K562 (cell line): ENCODE results near the gene LACTB. TPM values are rescaled to one million over a fixed set of nuclear protein-coding genes. Genes with fewer than 3 reads are reported as not detected.

Experiments used
- ATAC-seq: fragments of 200-7000 bp; cut with Tn5 transposase; 3 replicates; pipeline ENCODE4 v1.9.1; 2020; ENCODE audit warnings: moderate library complexity
- BruUV-seq: library from RNA; stranded (reverse); fragments of 400-500 nt; replicated peaks from 2 replicates; lab custom pipeline; 2021; lab: Mats Ljungman, UMichigan
- CTCF ChIA-PET: fragments of 300-600 bp; formaldehyde crosslinking; extraction: SDS; loops from one replicate; lab custom pipeline; 2021; ENCODE audit warnings: low intra/inter-chr PET ratio; lab: Yijun Ruan, JAX
- POLR2A ChIA-PET: fragments of 300-600, 350-650 bp; sonication (Branson Sonifier 250); formaldehyde crosslinking; extraction: SDS; loops from one replicate; lab custom pipeline; 2021; ENCODE audit warnings: antibody characterized with exemption, inconsistent platforms; lab: Yijun Ruan, JAX
- DNase-seq, 4 experiments: peaks; one replicate each; pipeline versions ENCODE4 v3.0.0 to v3.0.0-alpha.2; 2011 to 2018; ENCODE audit warnings: low spot score in 3 of 4, mixed read lengths in 3 of 4; ENCODE audit errors: extremely low read depth in 1 of 4
- FAIRE-seq: peaks from 2 replicates; lab custom pipeline; 2011; peaks lifted over from hg19 to GRCh38; lab: Jason Lieb, UNC
- H2AFZ ChIP-seq: 2 replicates; pipeline ENCODE4 v1.6.0; 2011; ENCODE audit warnings: low read depth, low read length, control low read depth, inconsistent platforms
- H3K27ac ChIP-seq: fragments of 200-600 bp; 3 replicates; pipeline ENCODE4 v1.8.0; 2011; ENCODE audit warnings: low read depth, mild to moderate bottlenecking, control low read depth, inconsistent platforms, low read length, moderate library complexity, mixed read lengths; ENCODE audit errors: extremely low read depth
- H3K27me3 ChIP-seq, 2 experiments: fragments of 300-600 bp in 1 of 2; 2 replicates in 1 of 2; 3 replicates in 1 of 2; pipeline versions ENCODE4 v1.6.0 to v1.8.0; 2011; ENCODE audit warnings: inconsistent platforms in 2 of 2, low read length in 2 of 2, mild to moderate bottlenecking in 1 of 2, mixed read lengths in 1 of 2, moderate library complexity in 1 of 2; ENCODE audit not compliant: control insufficient read depth in 2 of 2, insufficient read depth in 2 of 2
- H3K36me3 ChIP-seq: fragments of 300-600 bp; 3 replicates; pipeline ENCODE4 v1.8.0; 2011; ENCODE audit warnings: mild to moderate bottlenecking, low read length, inconsistent platforms; ENCODE audit not compliant: control insufficient read depth, insufficient read depth
- H3K4me1 ChIP-seq, 2 experiments: fragments of 200-600 bp in 1 of 2; replicated peaks in 1 of 2; 2 replicates in 1 of 2; 3 replicates in 1 of 2; pipeline versions ENCODE4 v1.5.1 to v1.8.0; 2011; ENCODE audit warnings: inconsistent platforms in 2 of 2, low read length in 2 of 2, mild to moderate bottlenecking in 1 of 2, mixed read lengths in 1 of 2, moderate library complexity in 1 of 2; ENCODE audit not compliant: control insufficient read depth in 2 of 2, insufficient read depth in 2 of 2
- H3K4me2 ChIP-seq: 2 replicates; pipeline ENCODE4 v1.6.1; 2011; ENCODE audit warnings: low read length, control low read depth, inconsistent platforms, mixed read lengths; ENCODE audit not compliant: insufficient read depth
- H3K4me3 ChIP-seq: fragments of 200-600 bp; sonication (generic), shearing (Covaris generic); 2 replicates; pipeline ENCODE4 v1.5.1; 2016; ENCODE audit warnings: control low read depth, inconsistent platforms
- H3K79me2 ChIP-seq: fragments of 200-600 bp; 3 replicates; pipeline ENCODE4 v1.8.0; 2011; ENCODE audit warnings: low read length, inconsistent platforms; ENCODE audit not compliant: control insufficient read depth, insufficient read depth
- H3K9ac ChIP-seq, 2 experiments: 2 replicates each; pipeline versions ENCODE4 v1.6.0 to v1.6.1; 2011; ENCODE audit warnings: low read depth in 2 of 2, low read length in 2 of 2, control low read depth in 1 of 2, inconsistent platforms in 1 of 2, mild to moderate bottlenecking in 1 of 2, mixed read lengths in 1 of 2; ENCODE audit not compliant: insufficient read depth in 1 of 2
- H3K9me1 ChIP-seq: one replicate; pipeline ENCODE4 v1.6.0; 2011; ENCODE audit warnings: inconsistent platforms, mild to moderate bottlenecking, low read length, moderate library complexity; ENCODE audit not compliant: control insufficient read depth, insufficient read depth
- H3K9me3 ChIP-seq: replicated peaks from 2 replicates; pipeline ENCODE4 v1.5.1; 2011; ENCODE audit warnings: low read depth, low read length, inconsistent platforms; ENCODE audit not compliant: control insufficient read depth, insufficient read depth
- H4K20me1 ChIP-seq: replicated peaks from 2 replicates; pipeline ENCODE4 v1.6.1; 2011; ENCODE audit warnings: low read length, inconsistent platforms, mixed read lengths; ENCODE audit not compliant: control insufficient read depth, insufficient read depth
- DACH1 ChIP-seq: fragments of 450-650 bp; IDR thresholded peaks from 2 replicates; pipeline ENCODE4 v1.6.1; 2018; ENCODE audit not compliant: partially characterized antibody
- EP300 ChIP-seq: IDR thresholded peaks from 2 replicates; pipeline ENCODE4 v1.6.1; 2012; ENCODE audit warnings: low read length, improper control_type of control experiment
- FOXP1 ChIP-seq: sonication (generic); formaldehyde crosslinking; IDR thresholded peaks from 2 replicates; pipeline ENCODE4 v1.8.0; 2022; ENCODE audit warnings: mild to moderate bottlenecking, missing genetic modification reagents
- KAT8 ChIP-seq: fragments of 450-650 bp; IDR thresholded peaks from 2 replicates; pipeline ENCODE4 v1.6.1; 2016; ENCODE audit warnings: low read depth, mild to moderate bottlenecking
- MCM2 ChIP-seq: fragments of 450-650 bp; IDR thresholded peaks from 2 replicates; pipeline ENCODE4 v1.6.1; 2017; ENCODE audit warnings: low read depth, mild to moderate bottlenecking
- U2AF1 ChIP-seq: fragments of 200-400 bp; formaldehyde crosslinking; optimal IDR thresholded peaks from 2 replicates; pipeline ENCODE3; 2017; ENCODE audit warnings: mild to moderate bottlenecking, low read depth, low read length, moderate library complexity
- ZKSCAN1 ChIP-seq: fragments of 150-350 bp; IDR thresholded peaks from 2 replicates; pipeline ENCODE4 v1.6.1; 2016; ENCODE audit warnings: low read depth, low read length
- ZKSCAN8 ChIP-seq: fragments of 200-800 bp; sonication (Bioruptor generic); IDR thresholded peaks from 2 replicates; pipeline ENCODE4 v1.6.1; 2016; ENCODE audit warnings: missing genetic modification characterization, missing compliant biosample characterization
- ZNF121 ChIP-seq: sonication (generic); formaldehyde crosslinking; conservative IDR thresholded peaks from 2 replicates; pipeline ENCODE4 v1.8.0; 2022; ENCODE audit warnings: missing genetic modification reagents
- in situ Hi-C: fragments of 300-500 bp; cut with MboI; formaldehyde crosslinking; loops from 4 replicates; pipeline ENCODE4 v1.15.0; 2018; ENCODE audit warnings: inconsistent platforms, mixed read lengths
- intact Hi-C: fragments of 100-400 bp; cut with micrococcal nuclease; formaldehyde crosslinking; loops from 2 replicates; pipeline ENCODE4 v1.14.2; 2022
- polyA plus RNA-seq, 8 experiments: library from polyadenylated mRNA; depleted of rRNA in 4 of 8; stranded (reverse) in 5 of 8; unstranded in 3 of 8; fragments of >200 nt; fragmentation: Nextera tagmentation in 2 of 8; fragmentation: Illumina TruSeq in 1 of 8; extraction: Ambion mirVana in 2 of 8; extraction: Trizol in 1 of 8; gene quantifications; 2 replicates each; pipeline versions ENCODE4 v1.2.1 to v1.2.3, GENCODE V29; 2011 to 2014; ENCODE audit warnings: inconsistent platforms in 1 of 8, missing spikeins in 1 of 8
- total RNA-seq, 7 experiments: library from RNA; depleted of rRNA in 6 of 7; stranded (reverse); fragments of >200 nt in 6 of 7; fragmentation: Illumina TruSeq in 2 of 7; extraction: Trizol in 2 of 7; gene quantifications; 2 replicates each; pipeline versions ENCODE4 v1.2.1 to v1.2.3, GENCODE V29; 2011 to 2021; ENCODE audit warnings: low replicate concordance in 1 of 7
- TF ChIP-seq, protein P1 (sequence below): IDR thresholded peaks from 2 replicates; pipeline ENCODE4 v1.6.1; 2011; ENCODE audit not compliant: insufficient read length; ENCODE audit errors: extremely low read depth
- TF ChIP-seq, protein P2 (sequence below), 3 experiments: fragments of 200-800 bp in 1 of 3; sonication (Bioruptor generic) in 1 of 3; sonication (generic) in 1 of 3; formaldehyde crosslinking in 1 of 3; IDR thresholded peaks; 2 replicates each; pipeline versions ENCODE4 v1.6.1 to v1.8.0; 2016 to 2022; ENCODE audit warnings: mild to moderate bottlenecking in 2 of 3, missing compliant biosample characterization in 2 of 3, missing genetic modification characterization in 2 of 3, missing genetic modification reagents in 1 of 3
- TF ChIP-seq, protein P3 (sequence below): fragments of 250-450 bp; sonication (Bioruptor Pico); IDR thresholded peaks from 2 replicates; pipeline ENCODE4 v1.5.0; 2020; ENCODE audit warnings: mild to moderate bottlenecking, borderline replicate concordance
- TF ChIP-seq, protein P4 (sequence below): fragments of 450-650 bp; IDR thresholded peaks from 2 replicates; pipeline ENCODE4 v1.7.1; 2018; ENCODE audit warnings: mild to moderate bottlenecking, low read depth; ENCODE audit not compliant: partially characterized antibody

Gene LACTB
- total and polyA plus RNA-seq, 9 of the 15 experiments (the other 6 are each of a cell fraction or from before 2014, with no cell fraction given): 3.1 to 15.5 (median 9.8) TPM

DNA sequence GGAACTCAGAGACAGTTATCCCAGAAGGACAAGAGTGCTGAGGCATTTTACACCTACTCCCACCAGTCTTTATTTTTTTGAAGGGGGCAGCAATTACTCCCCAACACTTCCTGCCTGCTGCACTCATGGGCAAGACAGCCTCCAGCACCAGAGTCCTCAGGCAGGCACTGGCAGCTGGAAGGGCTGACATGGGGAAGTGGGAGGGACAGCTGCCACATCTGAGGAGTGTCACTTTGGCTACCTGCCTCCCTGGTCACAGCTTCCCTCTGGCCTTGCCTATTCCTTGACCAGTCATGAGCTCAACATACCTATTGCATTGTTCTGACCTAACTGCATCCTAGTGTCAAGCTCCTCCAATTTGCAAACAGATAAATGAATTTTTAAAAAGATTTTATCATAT lies 10.2 kb upstream of the LACTB start:
- POLR2A ChIA-PET: interaction anchor here (1.3 kb wide), 1 partner anchor 15 kb away, joined by 3 read pairs; no protein-coding TSS in a partner anchor
- H3K4me2 ChIP-seq: no peak overlapping the region
- TF ChIP-seq U2AF1 (no peak), FOXP1 (CRISPR knock-in tag) (no peak), EP300 (no peak), KAT8 (no peak), DACH1 (no peak), ZKSCAN8 (CRISPR knock-in tag) (no peak), ZKSCAN1 (no peak), ZNF121 (CRISPR knock-in tag) (no peak), MCM2 (no peak)
- TF ChIP-seq, protein P1, sequence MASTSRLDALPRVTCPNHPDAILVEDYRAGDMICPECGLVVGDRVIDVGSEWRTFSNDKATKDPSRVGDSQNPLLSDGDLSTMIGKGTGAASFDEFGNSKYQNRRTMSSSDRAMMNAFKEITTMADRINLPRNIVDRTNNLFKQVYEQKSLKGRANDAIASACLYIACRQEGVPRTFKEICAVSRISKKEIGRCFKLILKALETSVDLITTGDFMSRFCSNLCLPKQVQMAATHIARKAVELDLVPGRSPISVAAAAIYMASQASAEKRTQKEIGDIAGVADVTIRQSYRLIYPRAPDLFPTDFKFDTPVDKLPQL: no peak
- TF ChIP-seq, protein P2, sequence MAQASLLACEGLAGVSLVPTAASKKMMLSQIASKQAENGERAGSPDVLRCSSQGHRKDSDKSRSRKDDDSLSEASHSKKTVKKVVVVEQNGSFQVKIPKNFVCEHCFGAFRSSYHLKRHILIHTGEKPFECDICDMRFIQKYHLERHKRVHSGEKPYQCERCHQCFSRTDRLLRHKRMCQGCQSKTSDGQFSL (CRISPR knock-in tag; IDR thresholded peaks at IDR 0.05): no peak
- TF ChIP-seq, protein P2 (tag; IDR thresholded peaks at IDR 0.05): no peak
- TF ChIP-seq, protein P3, sequence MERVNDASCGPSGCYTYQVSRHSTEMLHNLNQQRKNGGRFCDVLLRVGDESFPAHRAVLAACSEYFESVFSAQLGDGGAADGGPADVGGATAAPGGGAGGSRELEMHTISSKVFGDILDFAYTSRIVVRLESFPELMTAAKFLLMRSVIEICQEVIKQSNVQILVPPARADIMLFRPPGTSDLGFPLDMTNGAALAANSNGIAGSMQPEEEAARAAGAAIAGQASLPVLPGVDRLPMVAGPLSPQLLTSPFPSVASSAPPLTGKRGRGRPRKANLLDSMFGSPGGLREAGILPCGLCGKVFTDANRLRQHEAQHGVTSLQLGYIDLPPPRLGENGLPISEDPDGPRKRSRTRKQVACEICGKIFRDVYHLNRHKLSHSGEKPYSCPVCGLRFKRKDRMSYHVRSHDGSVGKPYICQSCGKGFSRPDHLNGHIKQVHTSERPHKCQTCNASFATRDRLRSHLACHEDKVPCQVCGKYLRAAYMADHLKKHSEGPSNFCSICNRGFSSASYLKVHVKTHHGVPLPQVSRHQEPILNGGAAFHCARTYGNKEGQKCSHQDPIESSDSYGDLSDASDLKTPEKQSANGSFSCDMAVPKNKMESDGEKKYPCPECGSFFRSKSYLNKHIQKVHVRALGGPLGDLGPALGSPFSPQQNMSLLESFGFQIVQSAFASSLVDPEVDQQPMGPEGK (CRISPR knock-in tag): no peak
- TF ChIP-seq, protein P4, sequence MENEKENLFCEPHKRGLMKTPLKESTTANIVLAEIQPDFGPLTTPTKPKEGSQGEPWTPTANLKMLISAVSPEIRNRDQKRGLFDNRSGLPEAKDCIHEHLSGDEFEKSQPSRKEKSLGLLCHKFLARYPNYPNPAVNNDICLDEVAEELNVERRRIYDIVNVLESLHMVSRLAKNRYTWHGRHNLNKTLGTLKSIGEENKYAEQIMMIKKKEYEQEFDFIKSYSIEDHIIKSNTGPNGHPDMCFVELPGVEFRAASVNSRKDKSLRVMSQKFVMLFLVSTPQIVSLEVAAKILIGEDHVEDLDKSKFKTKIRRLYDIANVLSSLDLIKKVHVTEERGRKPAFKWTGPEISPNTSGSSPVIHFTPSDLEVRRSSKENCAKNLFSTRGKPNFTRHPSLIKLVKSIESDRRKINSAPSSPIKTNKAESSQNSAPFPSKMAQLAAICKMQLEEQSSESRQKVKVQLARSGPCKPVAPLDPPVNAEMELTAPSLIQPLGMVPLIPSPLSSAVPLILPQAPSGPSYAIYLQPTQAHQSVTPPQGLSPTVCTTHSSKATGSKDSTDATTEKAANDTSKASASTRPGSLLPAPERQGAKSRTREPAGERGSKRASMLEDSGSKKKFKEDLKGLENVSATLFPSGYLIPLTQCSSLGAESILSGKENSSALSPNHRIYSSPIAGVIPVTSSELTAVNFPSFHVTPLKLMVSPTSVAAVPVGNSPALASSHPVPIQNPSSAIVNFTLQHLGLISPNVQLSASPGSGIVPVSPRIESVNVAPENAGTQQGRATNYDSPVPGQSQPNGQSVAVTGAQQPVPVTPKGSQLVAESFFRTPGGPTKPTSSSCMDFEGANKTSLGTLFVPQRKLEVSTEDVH: no peak

More for the DNA sequence above, 10.2 kb upstream of the LACTB start:
- CTCF ChIA-PET: no interaction called here
- FAIRE-seq (no peak), DNase-seq (no peak), ATAC-seq (no peak)
- H4K20me1 ChIP-seq: no peaks in the 10 kb centered on the region
- H3K27me3 ChIP-seq: no peaks in the 10 kb centered on the region
- BruUV-seq: no TSS peak
- no peak overlapping the region for H3K9ac ChIP-seq
- in situ Hi-C loops: no loop called here
- no peaks in the 10 kb centered on the region for H3K9me1 ChIP-seq
- H2AFZ ChIP-seq: peak overlapping the region; percentile 48; the same call in 1 of the 2 replicates
- no peaks in the 10 kb centered on the region for H3K9me3 ChIP-seq
- no peaks in the 10 kb centered on the region for H3K79me2 ChIP-seq
- H3K4me1 ChIP-seq: peaks cover 0 to 30% of the 10 kb centered on the region in 2 experiments; a peak in 4 of 5 replicates
- H3K27ac ChIP-seq: no peak overlapping the region
- no peak overlapping the region for H3K4me3 ChIP-seq
- intact Hi-C loops: loop anchor here (5.0 kb wide), 1 partner anchor 46 kb away; the partner anchor contains the start of gene RPS27L
- H3K36me3 ChIP-seq: no peaks in the 10 kb centered on the region
